Type B pancreatic cell (in vitro differentiated cells): ENCODE measurements around the gene NRP2. TPM values are rescaled to one million over a fixed set of nuclear protein-coding genes. Genes with fewer than 3 reads are reported as not detected.

Experiments used
- DNase-seq: peaks from one replicate; pipeline ENCODE4 v3.0.0; 2021; ENCODE audit warnings: mixed read lengths; ENCODE audit not compliant: unreplicated experiment; ENCODE audit errors: extremely low spot score
- H3K27ac Mint-ChIP-seq: 2 replicates; pipeline ENCODE4 v1.8.0; 2021; ENCODE audit warnings: mild to moderate bottlenecking, mixed read lengths
- H3K27me3 Mint-ChIP-seq: 2 replicates; pipeline ENCODE4 v1.8.0; 2021; ENCODE audit warnings: mixed read lengths
- H3K36me3 Mint-ChIP-seq: 2 replicates; pipeline ENCODE4 v1.8.0; 2021; ENCODE audit warnings: mixed read lengths
- H3K4me1 Mint-ChIP-seq: one replicate; pipeline ENCODE4 v1.8.0; 2021; ENCODE audit warnings: mixed read lengths; ENCODE audit not compliant: unreplicated experiment
- H3K4me3 Mint-ChIP-seq: 2 replicates; pipeline ENCODE4 v1.8.0; 2021; ENCODE audit warnings: mild to moderate bottlenecking, mixed read lengths
- H3K9me3 Mint-ChIP-seq: 2 replicates; pipeline ENCODE4 v1.8.0; 2021; ENCODE audit warnings: mixed read lengths
- CTCF ChIP-seq: fragments of 200-600 bp; sonication (generic); conservative IDR thresholded peaks from 2 replicates; pipeline ENCODE4 v1.5.0; 2021; ENCODE audit warnings: antibody characterized with exemption, mild to moderate bottlenecking
- total RNA-seq: library from RNA; stranded (reverse); gene quantifications from 2 replicates; pipeline ENCODE4 v1.2.1, GENCODE V29; 2021; ENCODE audit warnings: low replicate concordance

NRP2 gene
- total RNA-seq, 1 donor from 2014 or later: 109 TPM

- peaks cover 78% of the 10 kb centered on the region for H3K4me1 Mint-ChIP-seq
- no peak overlapping the region for H3K4me3 Mint-ChIP-seq
- DNase-seq: no peak
- H3K36me3 Mint-ChIP-seq: peaks cover 39% of the 10 kb centered on the region
- H3K9me3 Mint-ChIP-seq: peaks cover 4% of the 10 kb centered on the region
- H3K27ac Mint-ChIP-seq: no peak overlapping the region
- peaks cover 13% of the 10 kb centered on the region for H3K27me3 Mint-ChIP-seq
- no peak for TF ChIP-seq CTCF
Measured at GRCh38 chr2:205694256-205694655, 12.0 kb downstream of the NRP2 start.

GRCh38 chr2:205695460-205695991 is 13.2 kb downstream of the NRP2 start:
- peaks cover 9% of the 10 kb centered on the region for H3K27me3 Mint-ChIP-seq
- TF ChIP-seq CTCF: no peak
- H3K27ac Mint-ChIP-seq: no peak overlapping the region
- H3K4me1 Mint-ChIP-seq: peaks cover 82% of the 10 kb centered on the region
- DNase-seq: no peak
- H3K36me3 Mint-ChIP-seq: peaks cover 33% of the 10 kb centered on the region
- peaks cover 4% of the 10 kb centered on the region for H3K9me3 Mint-ChIP-seq
- H3K4me3 Mint-ChIP-seq: no peak overlapping the region

- Mint-ChIP-seq H3K27me3 (peaks cover 6% of the 10 kb centered on the region), H3K4me3 (peak overlapping the region; percentile 9), H3K9me3 (no peaks in the 10 kb centered on the region), H3K4me1 (peaks cover 78% of the 10 kb centered on the region), H3K27ac (no peak overlapping the region), H3K36me3 (peaks cover 32% of the 10 kb centered on the region)
- TF ChIP-seq CTCF: peak; percentile 66
- DNase-seq: no peak
Measured at GRCh38 chr2:205696331-205696926, 14.1 kb downstream of the NRP2 start.

GRCh38 chr2:205696927-205697441 is 14.7 kb downstream of the NRP2 start:
- peaks cover 6% of the 10 kb centered on the region for H3K27me3 Mint-ChIP-seq
- TF ChIP-seq CTCF: no peak
- peak overlapping the region; percentile 30 for H3K4me3 Mint-ChIP-seq
- DNase-seq: no peak
- no peaks in the 10 kb centered on the region for H3K9me3 Mint-ChIP-seq
- peaks cover 30% of the 10 kb centered on the region for H3K36me3 Mint-ChIP-seq
- H3K4me1 Mint-ChIP-seq: peaks cover 73% of the 10 kb centered on the region
- H3K27ac Mint-ChIP-seq: no peak overlapping the region

GRCh38 chr2:205698286-205699268 is 16.3 kb downstream of the NRP2 start:
- peaks cover 37% of the 10 kb centered on the region for H3K36me3 Mint-ChIP-seq
- peaks cover 11% of the 10 kb centered on the region for H3K27me3 Mint-ChIP-seq
- H3K27ac Mint-ChIP-seq: no peak overlapping the region
- H3K4me1 Mint-ChIP-seq: peaks cover 75% of the 10 kb centered on the region
- no peak for DNase-seq
- H3K9me3 Mint-ChIP-seq: no peaks in the 10 kb centered on the region
- TF ChIP-seq CTCF: no peak
- no peak overlapping the region for H3K4me3 Mint-ChIP-seq
